GM23248 (cell line): ENCODE measurements around the gene CENPT.

Experiments used
- EZH2 ChIP-seq: fragments of 200-600 bp; sonication (generic); IDR thresholded peaks from 2 replicates; pipeline ENCODE4 v1.6.1; 2018; ENCODE audit warnings: antibody characterized with exemption, mild to moderate bottlenecking; ENCODE audit not compliant: insufficient read depth, poor library complexity, severe bottlenecking
- EZH2phosphoT487 ChIP-seq: fragments of 200-600 bp; sonication (generic); IDR thresholded peaks from 2 replicates; pipeline ENCODE4 v1.6.1; 2018; ENCODE audit warnings: antibody characterized with exemption, moderate library complexity, mild to moderate bottlenecking, low read depth; ENCODE audit not compliant: insufficient read depth

DNA sequence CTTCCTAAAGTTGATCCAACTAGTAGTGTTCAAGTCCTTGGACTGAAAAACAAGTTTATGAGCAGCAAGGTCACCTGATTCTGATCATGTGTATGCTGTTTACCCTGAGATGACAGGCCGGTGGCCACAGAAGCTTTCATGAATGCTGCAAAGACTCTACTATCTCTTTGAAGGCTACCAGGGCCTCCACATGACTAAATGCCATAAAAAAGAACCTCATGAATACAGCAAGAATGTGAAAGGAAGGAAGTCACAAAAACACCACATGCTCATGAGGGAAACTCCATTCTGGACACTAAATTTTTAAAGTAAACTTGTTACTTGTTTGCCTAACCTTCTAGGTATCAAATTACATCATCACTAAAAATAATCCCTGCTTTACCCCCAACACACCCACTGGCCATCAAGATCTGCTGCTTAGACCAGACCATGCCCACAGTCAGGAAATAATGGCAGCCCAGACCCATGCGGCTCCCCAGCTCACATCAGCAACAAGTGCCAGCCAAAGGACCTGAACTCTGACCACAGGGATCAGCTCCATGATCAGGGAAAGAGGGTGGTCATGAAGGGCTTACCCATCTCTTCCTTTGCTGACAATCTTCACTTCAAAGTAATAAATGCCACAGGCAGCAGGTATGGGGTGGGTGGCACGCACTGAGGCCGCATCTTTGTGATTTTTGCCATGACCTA lies 42.5 kb downstream of the CENPT start:
- no peak for TF ChIP-seq EZH2
- no peak for TF ChIP-seq EZH2phosphoT487
